Measurements from ENCODE around the gene CAPZB. TPM values are rescaled to one million over a fixed set of nuclear protein-coding genes. Genes with fewer than 3 reads are reported as not detected.

Gene CAPZB
- total RNA-seq, 1 donor from 2014 or later: 403 TPM

DNA sequence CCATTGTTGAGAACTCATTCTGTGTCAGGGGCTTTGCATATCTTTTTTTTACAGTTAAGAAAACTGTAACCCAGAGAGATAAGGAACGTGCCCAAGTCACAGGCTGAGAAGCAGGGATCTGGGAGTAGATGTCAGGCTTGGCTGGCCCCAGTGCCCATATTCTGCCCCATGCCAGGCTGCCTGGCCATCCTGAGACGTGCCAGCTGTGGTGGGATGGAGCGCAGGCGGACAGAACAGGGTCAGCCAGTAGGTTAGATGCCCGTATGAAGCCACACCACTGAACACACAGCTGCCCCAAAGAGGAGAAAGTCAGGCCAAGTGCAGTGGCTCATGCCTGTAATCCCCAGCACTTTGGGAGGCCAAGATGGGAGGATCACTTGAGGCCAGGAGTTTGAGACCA is 117.3 kb downstream of the CAPZB start:
- H3K9me3 Mint-ChIP-seq (ENCODE audit: unreplicated experiment): no peaks in the 10 kb centered on the region
- no peak overlapping the region for H3K27ac Mint-ChIP-seq (ENCODE audit: unreplicated experiment)
- TF ChIP-seq, protein P1, sequence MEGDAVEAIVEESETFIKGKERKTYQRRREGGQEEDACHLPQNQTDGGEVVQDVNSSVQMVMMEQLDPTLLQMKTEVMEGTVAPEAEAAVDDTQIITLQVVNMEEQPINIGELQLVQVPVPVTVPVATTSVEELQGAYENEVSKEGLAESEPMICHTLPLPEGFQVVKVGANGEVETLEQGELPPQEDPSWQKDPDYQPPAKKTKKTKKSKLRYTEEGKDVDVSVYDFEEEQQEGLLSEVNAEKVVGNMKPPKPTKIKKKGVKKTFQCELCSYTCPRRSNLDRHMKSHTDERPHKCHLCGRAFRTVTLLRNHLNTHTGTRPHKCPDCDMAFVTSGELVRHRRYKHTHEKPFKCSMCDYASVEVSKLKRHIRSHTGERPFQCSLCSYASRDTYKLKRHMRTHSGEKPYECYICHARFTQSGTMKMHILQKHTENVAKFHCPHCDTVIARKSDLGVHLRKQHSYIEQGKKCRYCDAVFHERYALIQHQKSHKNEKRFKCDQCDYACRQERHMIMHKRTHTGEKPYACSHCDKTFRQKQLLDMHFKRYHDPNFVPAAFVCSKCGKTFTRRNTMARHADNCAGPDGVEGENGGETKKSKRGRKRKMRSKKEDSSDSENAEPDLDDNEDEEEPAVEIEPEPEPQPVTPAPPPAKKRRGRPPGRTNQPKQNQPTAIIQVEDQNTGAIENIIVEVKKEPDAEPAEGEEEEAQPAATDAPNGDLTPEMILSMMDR (IDR thresholded peaks at IDR 0.05): no peak
- no peak for DNase-seq (ENCODE audit: extremely low spot score, unreplicated experiment)
- H3K36me3 Mint-ChIP-seq (ENCODE audit: unreplicated experiment): peaks cover 7% of the 10 kb centered on the region
- peaks cover 26% of the 10 kb centered on the region for H3K4me1 Mint-ChIP-seq (ENCODE audit: unreplicated experiment)
- H3K4me3 Mint-ChIP-seq (ENCODE audit: unreplicated experiment): no peak overlapping the region
- no peaks in the 10 kb centered on the region for H3K27me3 Mint-ChIP-seq (ENCODE audit: unreplicated experiment)

DNA sequence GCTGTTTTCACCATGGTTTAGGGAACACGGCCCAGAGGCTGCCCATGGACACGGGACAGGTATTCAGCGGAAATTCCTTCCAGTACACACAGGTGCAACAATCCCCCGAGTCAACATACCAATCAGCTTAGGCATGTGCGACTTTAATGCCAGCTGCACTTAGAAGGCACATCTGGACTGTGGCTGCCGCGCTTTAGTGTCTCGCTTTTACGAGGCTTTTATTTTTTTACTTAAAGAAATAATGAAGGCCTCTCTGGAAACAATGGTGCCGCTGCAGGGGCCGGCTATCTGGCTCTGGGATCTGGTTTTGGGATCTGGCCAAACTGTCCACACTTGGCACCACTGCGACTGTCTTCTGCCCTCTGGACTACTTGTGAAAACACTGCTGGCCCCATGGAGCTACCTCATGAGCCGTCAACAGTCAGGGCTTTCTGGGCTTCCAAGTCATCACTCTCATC is 117.7 kb downstream of the CAPZB start:
- TF ChIP-seq, protein P1 (IDR thresholded peaks at IDR 0.05): no peak
- no peak for DNase-seq (ENCODE audit: extremely low spot score, unreplicated experiment)
- H3K27ac Mint-ChIP-seq (ENCODE audit: unreplicated experiment): no peak overlapping the region
- no peaks in the 10 kb centered on the region for H3K9me3 Mint-ChIP-seq (ENCODE audit: unreplicated experiment)
- peaks cover 26% of the 10 kb centered on the region for H3K4me1 Mint-ChIP-seq (ENCODE audit: unreplicated experiment)
- no peaks in the 10 kb centered on the region for H3K27me3 Mint-ChIP-seq (ENCODE audit: unreplicated experiment)
- peaks cover 7% of the 10 kb centered on the region for H3K36me3 Mint-ChIP-seq (ENCODE audit: unreplicated experiment)
- no peak overlapping the region for H3K4me3 Mint-ChIP-seq (ENCODE audit: unreplicated experiment)

DNA sequence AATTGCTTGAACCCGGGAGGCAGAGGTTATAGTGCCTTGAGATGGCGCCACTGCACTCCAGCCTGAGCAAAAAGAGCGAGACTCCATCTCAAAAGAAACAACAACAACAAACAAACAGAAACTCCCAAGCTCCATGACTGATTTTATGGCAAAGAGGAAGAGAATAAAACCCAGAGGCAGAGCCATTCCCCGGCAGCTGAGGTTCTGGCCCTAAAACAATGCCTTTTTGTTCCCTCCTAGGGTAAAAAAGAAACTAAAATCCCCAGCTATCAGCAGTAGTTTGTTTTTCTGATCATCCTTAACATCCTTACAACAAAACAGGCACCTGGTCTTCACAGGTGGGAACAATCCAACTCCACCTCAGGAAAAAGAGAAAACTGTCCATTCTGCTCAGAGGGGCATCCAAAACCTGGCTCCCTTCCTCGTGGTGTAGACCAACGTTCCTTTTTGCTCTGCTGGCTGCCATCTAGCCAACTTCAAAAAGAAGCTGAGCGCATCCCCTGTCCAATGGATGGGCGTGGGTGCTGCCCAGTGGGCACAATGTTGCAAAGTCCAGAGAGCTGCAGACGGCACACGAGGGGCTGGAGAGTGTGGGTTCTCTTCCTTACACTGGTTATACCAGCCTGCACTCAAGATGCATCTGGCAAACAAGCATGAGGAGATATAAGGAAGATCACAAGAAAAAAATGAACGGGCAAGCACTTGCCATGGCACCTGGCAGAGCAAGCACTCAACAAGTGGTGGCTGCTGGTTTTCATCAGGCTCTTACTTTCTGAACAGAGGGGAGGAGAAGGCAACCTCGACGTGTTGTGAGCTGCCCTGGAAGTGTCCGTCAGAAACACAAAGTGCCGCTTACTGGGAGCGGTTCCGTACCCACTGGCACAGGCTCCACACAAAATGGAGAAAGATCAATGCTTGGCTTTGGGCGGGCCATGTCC is 118.5 kb downstream of the CAPZB start:
- Mint-ChIP-seq H3K27ac (ENCODE audit: unreplicated experiment) (peak overlapping the region; percentile 50), H3K9me3 (ENCODE audit: unreplicated experiment) (no peaks in the 10 kb centered on the region), H3K36me3 (ENCODE audit: unreplicated experiment) (peaks cover 7% of the 10 kb centered on the region), H3K27me3 (ENCODE audit: unreplicated experiment) (no peaks in the 10 kb centered on the region), H3K4me1 (ENCODE audit: unreplicated experiment) (peaks cover 26% of the 10 kb centered on the region), H3K4me3 (ENCODE audit: unreplicated experiment) (no peak overlapping the region)
- TF ChIP-seq, protein P1 (IDR thresholded peaks at IDR 0.05): no peak
- no peak for DNase-seq (ENCODE audit: extremely low spot score, unreplicated experiment)

DNA sequence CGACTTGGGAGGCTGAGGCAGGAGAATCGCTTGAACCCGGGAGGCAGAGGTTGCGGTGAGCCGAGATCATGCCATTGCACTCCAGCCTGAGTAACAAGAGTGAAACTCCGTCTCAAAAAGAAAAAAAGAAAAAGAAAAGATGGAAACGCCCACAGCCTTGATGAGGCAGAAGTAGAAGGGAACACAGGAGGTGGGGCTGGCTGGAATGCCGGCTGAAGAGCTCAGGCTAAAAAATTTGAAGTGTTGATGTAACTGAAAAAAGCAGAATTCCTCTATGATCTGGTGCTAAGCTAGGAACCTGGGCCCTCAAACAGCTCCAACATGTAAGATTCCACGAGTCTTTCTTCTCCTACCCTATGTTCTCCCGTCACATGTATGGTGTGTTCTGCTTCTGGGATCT is 119.6 kb downstream of the CAPZB start:
- H3K27ac Mint-ChIP-seq (ENCODE audit: unreplicated experiment): peak overlapping the region; percentile 35
- H3K4me3 Mint-ChIP-seq (ENCODE audit: unreplicated experiment): no peak overlapping the region
- H3K9me3 Mint-ChIP-seq (ENCODE audit: unreplicated experiment): no peaks in the 10 kb centered on the region
- peaks cover 34% of the 10 kb centered on the region for H3K4me1 Mint-ChIP-seq (ENCODE audit: unreplicated experiment)
- TF ChIP-seq, protein P1 (IDR thresholded peaks at IDR 0.05): no peak
- H3K36me3 Mint-ChIP-seq (ENCODE audit: unreplicated experiment): peaks cover 7% of the 10 kb centered on the region
- H3K27me3 Mint-ChIP-seq (ENCODE audit: unreplicated experiment): no peaks in the 10 kb centered on the region
- DNase-seq (ENCODE audit: extremely low spot score, unreplicated experiment): no peak

DNA sequence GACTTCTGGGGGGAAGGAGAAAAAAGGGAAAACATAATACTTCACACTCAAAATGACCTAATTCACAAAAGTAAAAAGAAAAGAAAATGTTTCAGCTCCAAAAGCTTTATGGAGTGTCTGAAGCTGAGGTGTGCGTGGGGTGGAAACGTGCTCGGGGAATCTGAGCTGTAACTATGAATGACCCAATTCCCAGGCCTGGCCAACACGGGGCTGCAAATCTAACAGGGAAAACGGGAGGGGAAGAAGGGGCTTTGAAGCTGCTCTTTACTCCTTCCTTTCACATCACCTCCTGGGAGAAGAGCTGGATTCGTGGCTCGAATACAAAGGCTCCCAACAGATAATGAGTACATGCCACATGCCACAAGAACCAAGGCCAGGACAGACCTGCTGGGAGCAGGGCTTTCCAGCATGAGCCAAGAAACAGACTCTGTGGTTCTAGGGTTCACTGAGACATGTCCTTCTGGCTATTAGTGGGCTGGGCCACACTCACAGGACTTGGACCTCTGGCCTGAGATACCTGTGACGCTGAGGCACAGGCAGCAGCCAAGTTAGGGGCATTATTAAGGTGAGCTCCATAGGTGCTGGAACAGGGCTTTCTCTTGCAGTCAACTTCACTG is 121.7 kb downstream of the CAPZB start:
- Mint-ChIP-seq H3K27me3 (ENCODE audit: unreplicated experiment) (no peaks in the 10 kb centered on the region), H3K9me3 (ENCODE audit: unreplicated experiment) (no peaks in the 10 kb centered on the region), H3K4me3 (ENCODE audit: unreplicated experiment) (no peak overlapping the region), H3K27ac (ENCODE audit: unreplicated experiment) (peak overlapping the region; percentile 40), H3K4me1 (ENCODE audit: unreplicated experiment) (peaks cover 15% of the 10 kb centered on the region), H3K36me3 (ENCODE audit: unreplicated experiment) (peaks cover 7% of the 10 kb centered on the region)
- no peak for DNase-seq (ENCODE audit: extremely low spot score, unreplicated experiment)
- TF ChIP-seq, protein P1 (IDR thresholded peaks at IDR 0.05): no peak

Measured in osteocyte (in vitro differentiated cells).